Suppressor macrophage treated with lipopolysaccharide for 1 hour (primary cell): ENCODE data around the gene RETREG2.
A peak's percentile ranks its signal among the peaks of the same experiment; 100 is the strongest.
"Not testable (repeated sequence)": the region's sequence is repeated elsewhere in the genome, so short reads cannot be mapped to it uniquely, and the experiment has no call there.

Experiments
- DNase-seq, 3 donors: peaks; one replicate each; pipeline ENCODE4 v3.0.0-alpha.2; 2020 to 2022

The RETREG2 gene

GRCh38 chr2:219198974-219199373, 20.9 kb downstream of the RETREG2 start:
- no peak for DNase-seq

DNA sequence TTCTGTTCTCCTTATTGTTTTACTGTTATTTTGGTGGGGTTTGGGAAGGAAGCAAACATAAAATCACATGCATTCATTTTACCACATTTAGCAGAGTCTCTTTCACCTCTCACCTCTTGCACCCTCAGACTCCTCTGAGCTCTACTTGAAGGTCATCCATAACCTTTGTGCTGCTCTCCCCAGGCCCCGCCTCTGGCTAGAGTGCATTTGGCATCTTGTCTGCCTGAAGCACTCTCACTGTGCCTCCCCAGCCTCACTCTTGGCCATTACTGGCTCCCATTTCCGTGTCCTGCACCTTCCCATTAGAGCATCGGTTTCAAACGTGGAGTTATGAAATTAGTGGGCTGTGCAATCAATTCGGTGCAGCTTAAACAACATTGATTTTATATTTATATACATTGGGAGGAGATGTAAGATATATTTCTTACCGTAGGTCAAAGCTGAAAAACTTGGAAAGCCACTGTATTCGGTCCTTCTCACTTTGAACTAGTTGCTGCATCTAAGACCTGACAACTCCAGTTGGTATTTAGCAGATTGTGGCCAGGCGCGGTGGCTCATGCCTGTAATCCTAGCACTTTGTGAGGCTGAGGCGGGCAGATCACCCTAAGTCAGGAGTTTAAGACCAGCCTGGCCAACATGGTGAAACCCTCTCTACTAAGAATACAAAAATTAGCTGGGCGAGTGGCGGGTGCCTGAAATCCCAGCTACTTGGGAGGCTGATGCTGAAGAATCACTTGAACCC, 21.6 kb downstream of the RETREG2 start:
- no peak for DNase-seq

DNA sequence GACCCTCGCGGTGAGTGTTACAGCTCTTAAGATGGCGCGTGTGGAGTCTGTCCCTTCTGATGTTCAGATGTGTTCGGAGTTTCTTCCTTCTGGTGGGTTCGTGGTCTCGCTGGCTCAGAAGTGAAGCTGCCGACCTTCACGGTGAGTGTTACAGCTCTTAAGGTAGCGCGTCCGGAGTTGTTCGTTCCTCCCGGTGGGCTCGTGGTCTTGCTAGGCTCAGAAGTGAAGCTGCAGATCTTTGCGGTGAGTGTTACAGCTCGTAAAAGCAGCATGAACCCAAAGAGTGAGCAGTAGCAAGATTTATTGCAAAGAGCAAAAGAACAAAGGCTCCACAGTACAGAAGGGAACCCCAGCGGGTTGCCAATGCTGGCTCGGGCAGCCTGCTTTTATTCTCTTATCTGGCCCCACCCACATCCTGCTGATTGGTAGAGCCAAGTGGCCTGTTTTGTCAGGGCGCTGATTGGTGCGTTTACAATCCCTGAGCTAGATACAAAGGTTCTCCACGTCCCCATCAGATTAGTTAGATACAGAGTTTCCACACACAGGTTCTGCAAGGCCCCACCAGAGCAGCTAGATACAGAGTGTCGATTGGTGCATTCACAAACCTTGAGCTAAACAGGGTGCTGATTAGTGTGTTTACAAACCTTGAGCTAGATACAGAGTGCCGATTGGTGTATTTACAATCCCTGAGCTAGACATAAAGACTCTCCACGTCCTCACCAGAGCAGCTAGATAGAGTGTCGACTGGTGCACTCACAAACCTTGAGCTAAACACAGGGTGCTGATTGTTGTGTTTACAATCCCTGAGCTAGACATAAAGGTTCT, 22.6 kb downstream of the RETREG2 start:
- DNase-seq: peak in 1 of 3 donors; percentile 11

- DNase-seq: not testable (repeated sequence)
Observed at GRCh38 chr2:219201331-219201730, 23.3 kb downstream of the RETREG2 start.

DNA sequence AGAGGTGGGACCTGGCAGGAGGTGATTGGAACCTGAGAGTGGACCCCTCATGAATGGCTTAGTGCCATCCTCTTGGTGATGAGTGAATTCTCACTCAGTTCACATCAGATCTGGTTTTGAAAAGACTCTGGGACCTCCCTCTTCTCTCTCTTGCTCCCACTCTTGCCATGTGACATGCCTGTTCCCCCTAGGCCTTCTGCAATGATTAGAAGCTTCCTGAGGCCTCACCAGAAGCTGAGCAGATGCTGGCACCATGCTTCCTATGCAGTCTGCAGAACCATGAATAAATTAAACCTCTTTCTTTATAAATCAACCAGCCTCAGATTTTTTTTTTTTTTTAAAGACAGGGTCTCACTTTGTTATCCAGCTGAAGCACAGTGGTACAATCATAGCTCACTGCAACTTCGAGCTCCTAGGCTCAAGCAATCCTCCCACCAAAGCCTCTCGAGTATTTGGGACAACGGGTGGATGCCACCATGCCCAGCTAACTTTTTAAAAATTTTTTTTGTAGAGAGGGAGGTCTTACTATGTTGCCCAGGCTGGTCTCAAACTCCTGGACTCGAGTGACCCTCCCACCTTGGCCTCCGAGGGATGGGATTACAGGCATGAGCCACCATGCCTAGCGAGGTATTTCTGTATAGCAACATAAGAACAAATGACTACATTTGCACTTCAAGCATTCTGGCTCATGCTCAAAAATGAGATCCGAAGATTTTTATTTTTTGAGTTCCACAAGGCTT, 26.5 kb downstream of the RETREG2 start:
- DNase-seq: no peak

DNA sequence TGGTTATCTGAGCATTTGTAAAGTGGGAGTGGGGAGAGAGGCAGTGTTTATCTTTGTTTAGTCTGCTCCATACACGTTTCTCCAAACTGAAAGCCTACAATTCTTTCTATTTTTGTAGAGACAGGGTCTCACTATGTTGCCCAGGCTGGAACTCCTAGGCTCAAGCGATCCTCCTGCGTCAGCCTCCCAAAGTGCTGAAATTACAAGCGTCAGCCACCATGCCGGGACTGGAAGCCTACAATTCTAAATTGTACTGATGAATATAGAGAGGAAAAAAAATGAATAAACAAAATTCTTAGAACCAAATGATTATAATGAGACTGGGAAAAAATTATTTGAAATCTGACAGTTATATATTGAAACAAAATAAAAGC, 27.1 kb downstream of the RETREG2 start:
- no peak for DNase-seq

DNA sequence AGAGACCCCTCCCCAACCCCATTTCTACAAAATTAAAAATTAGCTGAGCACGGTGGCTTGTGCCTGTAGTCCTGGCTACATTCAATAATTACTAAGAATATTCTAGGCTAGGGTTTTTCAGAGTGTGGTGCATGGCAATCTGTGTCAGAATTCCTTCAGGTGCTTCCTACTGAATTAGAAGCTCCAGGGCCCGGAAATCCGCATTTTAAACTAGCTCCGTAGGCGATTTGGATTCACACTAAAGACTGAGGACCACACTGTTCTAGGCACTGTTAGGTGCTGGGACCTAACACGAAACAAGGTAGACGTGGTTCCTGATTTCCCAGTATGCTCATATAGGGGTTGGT, 27.9 kb downstream of the RETREG2 start:
- no peak for DNase-seq

DNA sequence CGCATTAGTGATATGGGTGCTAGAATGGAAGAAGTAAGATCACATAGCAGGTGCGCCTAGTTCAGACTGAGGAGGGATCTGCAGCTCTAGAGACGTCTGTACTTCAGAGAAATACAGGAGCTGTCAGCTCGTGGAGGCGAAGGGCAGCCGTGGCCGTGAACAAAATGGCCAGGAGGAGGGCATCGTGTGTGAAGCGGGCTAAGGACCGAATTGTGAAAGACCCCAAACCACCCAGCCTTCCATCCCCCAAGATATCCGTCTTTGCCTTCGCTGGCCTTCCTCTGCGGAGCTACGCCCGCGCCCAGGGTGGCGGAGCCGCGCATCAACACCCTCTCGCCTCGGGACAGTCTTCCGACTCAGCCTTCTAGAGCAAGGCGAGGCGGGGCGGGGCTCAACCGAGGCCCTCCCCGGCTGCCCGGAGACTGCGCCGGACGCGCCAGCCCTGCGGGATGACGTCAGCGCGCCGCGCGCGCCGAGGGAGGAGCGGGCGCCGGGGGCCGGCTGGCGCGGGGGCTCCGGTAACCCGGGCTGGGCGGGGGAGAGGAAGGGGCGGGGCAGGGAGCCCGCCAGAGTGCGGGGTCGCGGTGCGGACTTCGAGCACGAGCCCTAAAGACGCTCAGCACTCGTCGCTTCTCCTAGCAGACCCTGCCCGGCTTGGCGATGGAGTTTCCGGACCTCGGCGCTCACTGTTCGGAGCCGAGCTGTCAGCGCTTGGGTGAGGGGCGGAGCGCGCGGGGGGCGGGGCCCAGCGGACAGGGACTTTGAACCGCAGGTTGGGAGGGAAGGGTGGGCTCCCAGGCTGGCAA, 28.5 kb downstream of the RETREG2 start, which contains the start of gene ZFAND2B:
ZFAND2B (plus strand) TSS at position 455 of the 806 bp plus-strand sequence; CDS start at position 661, 206 bp downstream.
- peak; percentile 96 to 99 (median 98) for DNase-seq

DNA sequence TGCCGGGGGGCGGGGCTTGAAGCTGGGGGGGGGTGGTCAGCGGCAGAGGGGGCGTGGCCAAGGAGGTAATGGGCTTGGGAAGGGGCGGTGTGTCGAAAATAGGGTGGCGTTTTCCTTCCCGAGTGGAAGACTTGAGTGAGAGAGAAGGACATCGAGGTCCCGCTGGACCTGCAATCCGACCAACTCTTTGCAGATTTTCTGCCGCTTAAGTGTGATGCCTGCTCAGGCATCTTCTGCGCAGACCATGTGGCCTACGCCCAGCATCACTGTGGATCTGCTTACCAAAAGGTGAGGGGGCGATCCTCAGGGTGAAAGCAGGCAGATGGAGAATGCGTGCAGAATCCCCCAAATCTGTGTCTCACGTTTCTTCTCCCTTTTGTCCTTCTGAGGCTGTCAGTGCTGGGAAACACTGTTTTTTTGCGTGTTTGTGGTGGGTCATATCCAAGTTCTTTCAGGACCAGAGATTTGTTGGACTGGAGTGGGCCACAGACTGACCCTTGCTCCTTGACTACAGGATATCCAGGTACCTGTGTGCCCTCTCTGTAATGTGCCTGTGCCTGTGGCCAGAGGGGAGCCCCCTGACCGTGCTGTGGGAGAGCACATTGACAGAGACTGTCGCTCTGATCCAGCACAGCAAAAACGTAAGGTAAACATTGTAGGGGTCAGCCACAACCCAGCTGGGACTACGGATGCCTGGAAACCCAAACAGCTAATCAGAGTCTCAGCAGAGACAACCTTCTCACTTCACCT, 29.2 kb downstream of the RETREG2 start:
- DNase-seq: no peak

DNA sequence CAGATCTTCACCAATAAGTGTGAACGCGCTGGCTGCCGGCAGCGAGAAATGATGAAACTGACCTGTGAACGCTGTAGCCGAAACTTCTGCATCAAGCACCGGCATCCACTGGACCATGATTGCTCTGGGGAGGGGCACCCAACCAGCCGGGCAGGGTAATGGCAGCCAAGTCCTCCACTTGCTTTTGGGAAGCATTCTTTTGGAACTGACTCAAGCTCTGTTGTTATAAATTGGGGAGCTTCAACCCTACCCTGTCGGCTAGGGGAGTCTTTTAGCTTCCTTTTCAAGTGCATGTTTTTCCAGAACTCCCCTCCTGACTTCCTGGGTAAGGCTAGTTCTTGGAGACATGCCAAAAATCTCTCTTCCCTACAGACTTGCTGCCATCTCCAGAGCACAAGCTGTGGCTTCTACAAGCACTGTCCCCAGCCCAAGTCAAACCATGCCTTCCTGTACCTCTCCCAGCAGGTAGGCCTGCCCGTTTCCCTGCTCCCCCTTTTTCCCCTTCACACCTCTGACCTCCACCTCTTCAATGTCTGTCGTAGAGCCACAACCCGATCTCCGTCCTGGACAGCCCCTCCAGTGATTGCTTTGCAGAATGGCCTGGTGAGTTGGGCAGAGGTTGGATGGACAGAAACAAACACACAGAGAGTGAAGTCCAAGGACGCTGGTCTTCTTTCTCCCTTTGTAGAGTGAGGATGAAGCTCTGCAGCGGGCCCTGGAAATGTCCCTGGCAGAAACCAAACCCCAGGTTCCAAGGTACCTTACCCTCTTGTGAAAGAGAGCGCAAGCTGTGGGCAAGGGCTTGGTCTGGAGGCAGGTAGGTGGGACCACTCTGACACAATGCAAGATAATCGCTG, 30.0 kb downstream of the RETREG2 start:
- peak in 2 of 3 donors; percentile 17 to 21 for DNase-seq

GRCh38 chr2:219209236-219210195, 31.4 kb downstream of the RETREG2 start:
- no peak for DNase-seq

DNA sequence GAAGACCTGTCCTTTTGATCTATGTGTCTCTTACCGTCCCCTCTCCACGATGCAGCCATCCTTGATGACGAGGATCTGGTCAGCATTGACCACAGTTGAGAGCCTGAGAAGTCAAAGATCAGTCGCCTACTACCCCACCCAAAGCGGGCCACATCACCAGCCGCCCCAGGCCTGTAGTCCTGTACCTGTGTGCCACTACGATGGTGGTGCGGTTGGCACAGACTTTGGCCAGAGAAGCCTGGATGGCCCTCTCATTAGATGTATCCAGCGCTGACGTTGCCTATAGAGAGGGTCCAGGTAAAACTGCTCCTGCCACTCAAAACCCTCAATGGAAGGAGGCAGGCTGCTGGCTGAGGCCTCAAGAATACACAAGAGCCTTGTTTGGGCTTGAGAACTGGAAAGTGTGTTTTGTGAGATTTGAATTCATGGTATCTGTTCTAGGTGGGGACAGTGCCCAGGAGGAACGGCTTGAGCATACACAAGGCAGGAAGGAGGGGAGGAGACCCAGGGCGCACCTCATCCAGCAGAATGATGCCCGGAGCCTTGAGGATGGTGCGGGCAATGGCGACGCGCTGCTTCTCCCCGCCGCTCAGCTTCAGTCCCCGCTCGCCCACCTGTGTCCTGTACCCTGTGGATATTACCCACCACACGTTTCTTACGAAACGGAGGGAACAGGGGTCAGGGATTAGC, 32.3 kb downstream of the RETREG2 start:
- no peak for DNase-seq

DNA sequence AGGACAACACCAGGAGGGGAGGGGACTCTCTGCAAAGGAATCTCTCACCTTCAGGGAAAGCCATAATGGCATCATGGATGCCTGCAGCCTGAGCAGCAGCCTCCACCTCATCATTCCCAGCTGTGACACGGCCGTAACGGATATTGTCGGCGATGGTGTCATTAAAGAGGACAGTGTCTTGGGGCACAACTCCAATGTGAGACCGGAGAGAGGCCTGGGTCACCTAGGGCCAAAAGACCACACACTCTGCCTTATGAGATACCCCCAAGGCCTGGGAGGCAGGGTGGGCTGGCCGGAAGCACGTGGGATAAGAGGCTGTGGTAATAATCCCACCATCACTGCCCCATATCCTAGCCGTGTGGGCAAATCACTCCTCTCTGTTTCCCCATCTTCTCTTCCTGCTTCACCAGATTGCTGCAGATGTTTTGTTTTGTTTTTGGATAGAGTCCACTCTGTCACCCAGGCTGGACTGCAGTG, 32.8 kb downstream of the RETREG2 start:
- DNase-seq: no peak

DNA sequence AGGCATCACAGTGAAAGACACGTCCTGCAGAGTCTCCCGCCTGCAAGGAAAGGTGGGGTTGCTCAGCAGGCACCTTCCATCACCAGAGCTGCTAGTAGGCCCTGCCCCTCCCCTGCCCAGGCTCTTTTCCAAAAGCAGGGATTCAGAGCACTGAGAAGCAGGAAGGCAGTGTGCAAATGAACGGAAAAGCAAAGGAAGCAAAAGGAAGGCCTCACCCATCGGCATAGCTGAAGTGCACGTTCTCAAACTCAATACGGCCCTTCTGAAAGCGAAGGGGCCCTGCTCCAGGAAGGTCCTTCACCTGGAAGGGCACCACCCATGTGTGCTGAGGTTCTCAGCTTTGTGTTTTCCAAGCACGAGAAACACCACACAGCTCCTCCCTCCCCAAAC, 34.9 kb downstream of the RETREG2 start:
- no peak for DNase-seq

GRCh38 chr2:219213486-219214071, 35.5 kb downstream of the RETREG2 start:
- DNase-seq: no peak

DNA sequence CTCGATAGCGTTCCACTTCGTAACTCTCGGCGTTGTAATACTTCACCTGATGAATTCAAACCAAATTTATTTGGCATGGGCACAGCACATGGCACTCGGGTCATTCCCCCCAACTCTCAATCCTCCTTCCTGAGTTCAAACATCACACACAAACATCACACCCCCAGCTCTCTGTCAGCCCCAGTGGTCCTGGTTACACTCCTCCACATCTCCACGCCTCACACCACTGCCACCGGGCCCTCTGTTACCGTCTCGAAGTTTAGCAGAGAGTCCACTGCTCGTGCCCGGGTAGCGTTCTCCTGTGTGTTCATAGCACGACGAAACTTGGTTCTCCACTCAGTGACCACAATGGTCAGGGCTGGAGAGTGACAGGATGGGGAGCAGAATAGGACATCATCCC, 36.1 kb downstream of the RETREG2 start:
- DNase-seq: no peak

DNA sequence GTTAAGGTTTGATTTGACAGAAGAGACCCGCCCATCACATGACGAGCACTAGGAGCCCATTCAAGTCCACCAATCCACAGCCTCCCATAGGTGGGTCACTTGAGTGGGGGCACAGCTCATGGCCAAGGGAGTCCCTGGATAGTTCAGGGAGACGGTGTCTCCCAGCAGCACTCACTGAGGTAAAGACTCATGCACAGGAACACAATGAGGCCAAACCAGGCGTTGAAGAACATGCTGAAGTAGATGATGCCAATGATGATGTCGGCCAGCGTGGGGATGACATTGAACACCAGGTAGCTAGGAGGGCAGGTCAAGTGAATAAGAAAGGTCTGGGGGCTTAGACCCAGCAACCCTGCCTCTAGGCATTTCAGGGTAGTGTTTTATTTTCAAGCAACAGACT, 36.7 kb downstream of the RETREG2 start:
- no peak for DNase-seq

DNA sequence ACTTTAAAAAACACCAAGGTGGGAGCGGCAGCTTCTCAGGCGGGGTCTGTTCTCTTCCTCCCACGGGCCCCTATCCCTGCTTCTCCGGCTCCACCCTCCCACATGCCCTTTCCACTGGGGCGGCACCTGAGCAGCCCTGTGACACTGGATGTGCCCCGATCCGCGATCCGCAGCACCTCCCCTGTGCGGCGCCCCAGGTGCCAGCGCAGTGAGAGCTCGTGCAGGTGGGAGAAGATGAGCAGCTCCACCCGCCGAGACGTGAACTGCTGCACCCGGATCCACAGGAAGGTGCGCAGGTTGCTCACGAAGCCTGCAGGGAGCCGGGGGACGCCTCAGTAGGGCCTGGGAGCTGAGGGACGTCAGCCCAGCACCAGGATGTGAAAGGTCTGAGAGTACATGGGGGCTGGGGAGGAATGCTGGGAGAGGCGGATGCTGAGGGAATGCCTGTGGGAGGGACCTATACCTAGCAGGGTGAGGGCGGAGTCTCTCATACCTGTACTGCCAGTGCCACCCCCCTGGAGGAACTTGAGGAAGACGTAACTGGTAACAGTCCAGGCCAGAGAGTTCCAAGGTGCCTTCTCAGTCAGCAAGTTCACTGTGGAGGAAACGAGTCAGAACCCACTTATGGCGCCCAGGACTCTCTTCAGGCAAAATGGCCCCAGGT, 37.9 kb downstream of the RETREG2 start:
- peak in 1 of 3 donors; percentile 13 for DNase-seq
